Measurements from ENCODE around the gene SPEF1. TPM values are rescaled to one million over a fixed set of nuclear protein-coding genes. Genes with fewer than 3 reads are reported as not detected.

The SPEF1 gene
- total RNA-seq, 1 experiment from 2014 or later = 0.67 TPM

DNA sequence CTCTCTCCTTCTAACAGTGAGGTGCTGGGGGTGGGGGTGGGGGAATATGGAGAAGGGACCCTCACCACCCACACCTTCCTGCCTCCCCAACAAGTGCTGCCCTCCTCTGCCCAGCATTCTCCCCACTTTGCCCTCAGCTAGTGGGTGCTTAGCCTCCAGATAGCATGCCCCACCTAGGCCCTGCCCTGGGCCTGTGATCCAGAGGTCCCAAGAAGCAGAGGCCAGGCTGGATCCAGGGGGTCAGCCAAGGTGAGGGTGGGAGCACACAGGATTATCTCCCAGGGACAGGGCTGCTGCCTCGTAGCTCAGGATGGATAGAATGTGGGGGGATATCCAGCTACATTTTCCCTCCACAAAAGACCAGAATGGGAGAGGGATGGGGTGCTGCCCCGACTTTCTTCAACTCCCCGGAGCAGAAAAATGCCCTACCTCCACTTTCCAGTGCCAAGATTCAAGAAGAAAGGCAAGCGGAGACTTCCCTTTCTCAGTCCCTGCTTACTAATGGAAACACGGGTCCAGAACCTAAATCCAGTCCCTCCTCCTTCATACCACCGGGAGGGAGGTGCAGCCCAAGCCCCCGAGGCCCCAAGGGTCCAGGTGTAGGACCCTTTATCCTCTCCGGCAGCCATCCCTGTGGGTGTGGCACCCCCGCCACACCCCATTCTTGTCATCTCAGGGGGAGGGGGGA, 14.7 kb downstream of the SPEF1 start:
- no peak for DNase-seq (ENCODE audit: low spot score)

- DNase-seq (ENCODE audit: low spot score) = no peak
Observed at GRCh38 chr20:3765171-3765882, 15.9 kb downstream of the SPEF1 start.

- DNase-seq (ENCODE audit: low spot score) = no peak
Observed at GRCh38 chr20:3764659-3765058, 16.6 kb downstream of the SPEF1 start.

- DNase-seq (ENCODE audit: low spot score) = no peak
Observed at GRCh38 chr20:3763671-3764601, 17.3 kb downstream of the SPEF1 start.

GRCh38 chr20:3760655-3761348, 20.4 kb downstream of the SPEF1 start:
- no peak for DNase-seq (ENCODE audit: low spot score)

- no peak for DNase-seq (ENCODE audit: low spot score)
Observed at GRCh38 chr20:3759884-3760283, 21.4 kb downstream of the SPEF1 start.

DNA sequence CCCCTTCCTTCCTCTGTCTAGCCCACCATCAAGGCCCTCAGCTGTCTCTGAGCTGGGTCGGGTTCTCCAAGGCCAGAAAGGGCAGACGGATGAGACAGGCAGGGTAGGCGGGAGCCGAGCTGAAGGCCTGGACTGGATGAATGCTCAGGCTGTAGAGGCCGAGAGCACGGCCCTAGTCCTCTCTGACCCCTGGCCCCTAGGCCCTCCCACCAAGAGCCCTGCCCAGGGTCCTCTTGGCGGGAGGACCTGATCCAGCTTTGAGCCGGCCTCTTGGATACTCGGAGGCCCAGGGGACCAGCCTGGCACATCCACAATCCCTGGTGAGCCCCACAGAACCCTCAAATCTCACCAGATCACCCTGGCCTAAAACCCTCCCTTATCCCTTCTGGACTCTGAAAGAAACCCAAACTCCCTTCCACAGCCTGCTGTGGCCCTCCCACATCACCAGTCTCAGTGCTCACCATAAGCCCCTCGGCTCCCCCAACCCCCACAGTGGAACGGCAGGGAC, 21.9 kb downstream of the SPEF1 start:
- DNase-seq (ENCODE audit: low spot score) = no peak

GRCh38 chr20:3758566-3758965, 22.7 kb downstream of the SPEF1 start:
- no peak for DNase-seq (ENCODE audit: low spot score)

DNA sequence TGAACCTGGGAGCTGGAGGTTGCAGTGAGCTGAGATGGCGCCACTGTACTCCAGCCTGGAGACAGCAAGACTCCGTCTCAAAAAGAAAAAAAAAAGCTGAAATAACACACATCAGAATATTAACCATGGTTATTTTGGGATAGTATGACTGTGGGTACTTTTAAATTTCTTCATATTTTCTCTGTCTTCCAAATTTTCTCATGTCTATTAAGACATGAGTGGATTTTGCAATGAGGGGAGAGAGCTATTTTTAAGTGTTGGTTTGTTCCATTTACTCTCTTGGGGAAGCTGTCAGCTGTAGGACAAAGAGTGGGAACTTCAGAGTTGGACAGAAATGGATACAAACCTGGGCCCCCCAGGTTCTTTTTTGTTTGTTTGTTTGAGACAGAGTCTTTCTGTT, 24.0 kb downstream of the SPEF1 start:
- DNase-seq (ENCODE audit: low spot score) = no peak

DNA sequence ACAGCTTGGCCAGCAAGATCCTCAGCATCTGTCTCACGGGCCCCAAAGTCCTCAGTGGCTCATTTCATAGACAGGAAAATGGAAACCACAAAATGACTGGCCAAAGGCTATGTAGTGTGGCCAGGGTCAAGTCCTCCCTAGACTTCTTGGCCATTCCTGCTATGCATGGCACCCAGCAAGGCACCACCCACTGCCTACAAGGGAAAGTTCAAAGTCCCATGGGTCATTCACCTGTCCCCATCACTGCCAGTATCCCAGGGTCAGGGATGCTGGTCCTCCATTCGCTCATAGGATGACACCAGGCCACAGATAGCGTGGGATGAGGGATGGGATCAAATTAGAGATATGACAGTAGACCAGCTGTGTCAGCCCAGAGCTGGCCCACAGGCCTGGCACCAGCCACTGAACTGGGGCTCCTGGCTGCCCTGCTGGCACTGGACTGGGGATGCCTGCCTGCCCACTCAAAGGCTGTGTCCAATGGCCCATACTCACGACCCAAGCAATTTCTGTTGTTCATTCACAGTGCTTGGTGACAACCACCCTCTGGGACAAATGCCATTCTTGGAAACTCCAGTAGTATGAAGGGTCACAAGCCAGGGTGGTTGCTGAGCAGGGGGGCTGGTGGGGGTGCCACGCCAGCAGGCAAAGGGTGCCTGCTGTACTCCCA, 25.3 kb downstream of the SPEF1 start:
- no peak for DNase-seq (ENCODE audit: low spot score)

- DNase-seq (ENCODE audit: low spot score) = no peak
Observed at GRCh38 chr20:3755269-3755668, 26.0 kb downstream of the SPEF1 start.

DNA sequence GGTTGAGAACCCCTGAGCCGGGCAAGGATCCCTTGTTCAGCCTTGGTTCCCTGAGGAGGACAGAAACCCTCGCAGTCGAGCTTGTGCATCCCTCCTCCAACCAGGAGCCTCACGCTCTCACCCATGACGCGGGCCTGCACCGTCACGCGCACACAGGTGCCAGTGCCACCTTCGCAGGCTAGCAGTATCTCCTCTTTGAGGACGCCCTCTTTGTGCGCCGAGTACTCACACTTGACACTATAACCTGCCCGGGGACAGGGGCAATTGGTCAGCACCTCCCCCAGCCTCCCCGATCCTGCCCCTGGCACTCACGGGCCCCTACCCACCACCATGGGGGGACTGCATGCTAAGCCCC, 27.0 kb downstream of the SPEF1 start:
- DNase-seq (ENCODE audit: low spot score) = no peak

- DNase-seq (ENCODE audit: low spot score) = no peak
Observed at GRCh38 chr20:3753501-3754275, 27.6 kb downstream of the SPEF1 start.

GRCh38 chr20:3753098-3753497, 28.1 kb downstream of the SPEF1 start:
- peak; percentile 55 for DNase-seq (ENCODE audit: low spot score)

DNA sequence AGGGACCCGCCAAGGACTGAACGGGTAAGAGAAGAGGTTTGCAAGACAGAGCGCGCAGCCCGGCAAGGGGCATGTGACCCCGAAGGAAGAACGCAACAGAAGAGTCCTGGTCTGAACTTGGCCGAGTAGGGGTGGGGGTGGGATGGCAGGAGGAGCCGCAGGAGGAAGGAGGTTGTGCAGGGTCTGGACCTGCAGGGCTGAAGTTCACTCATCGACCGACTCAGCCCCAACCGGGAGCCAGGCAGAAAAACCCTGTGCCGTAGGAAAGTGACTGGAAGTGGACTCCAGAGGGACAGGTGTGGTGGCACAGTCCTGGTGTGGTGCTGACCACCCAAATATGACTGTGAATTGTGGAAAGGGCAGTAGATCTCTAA, 28.9 kb downstream of the SPEF1 start:
- DNase-seq (ENCODE audit: low spot score) = no peak

- no peak for DNase-seq (ENCODE audit: low spot score)
Observed at GRCh38 chr20:3751675-3752385, 29.4 kb downstream of the SPEF1 start.

DNA sequence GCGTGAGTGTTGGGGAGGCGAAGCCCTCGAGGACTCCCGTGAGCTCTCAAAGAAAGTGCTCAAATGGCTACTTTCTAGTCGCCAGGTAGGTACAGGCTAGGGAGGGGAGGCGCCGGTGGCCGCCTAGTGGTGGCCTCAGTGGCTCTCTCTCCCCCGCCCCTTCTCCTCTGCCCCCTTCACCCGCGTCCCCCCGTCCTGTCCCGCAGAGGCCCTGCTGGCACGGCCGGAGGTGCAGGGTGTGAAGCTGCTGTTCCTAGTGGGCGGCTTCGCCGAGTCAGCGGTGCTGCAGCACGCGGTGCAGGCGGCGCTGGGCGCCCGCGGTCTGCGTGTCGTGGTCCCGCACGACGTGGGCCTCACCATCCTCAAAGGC, 30.0 kb downstream of the SPEF1 start:
- DNase-seq (ENCODE audit: low spot score) = no peak

DNA sequence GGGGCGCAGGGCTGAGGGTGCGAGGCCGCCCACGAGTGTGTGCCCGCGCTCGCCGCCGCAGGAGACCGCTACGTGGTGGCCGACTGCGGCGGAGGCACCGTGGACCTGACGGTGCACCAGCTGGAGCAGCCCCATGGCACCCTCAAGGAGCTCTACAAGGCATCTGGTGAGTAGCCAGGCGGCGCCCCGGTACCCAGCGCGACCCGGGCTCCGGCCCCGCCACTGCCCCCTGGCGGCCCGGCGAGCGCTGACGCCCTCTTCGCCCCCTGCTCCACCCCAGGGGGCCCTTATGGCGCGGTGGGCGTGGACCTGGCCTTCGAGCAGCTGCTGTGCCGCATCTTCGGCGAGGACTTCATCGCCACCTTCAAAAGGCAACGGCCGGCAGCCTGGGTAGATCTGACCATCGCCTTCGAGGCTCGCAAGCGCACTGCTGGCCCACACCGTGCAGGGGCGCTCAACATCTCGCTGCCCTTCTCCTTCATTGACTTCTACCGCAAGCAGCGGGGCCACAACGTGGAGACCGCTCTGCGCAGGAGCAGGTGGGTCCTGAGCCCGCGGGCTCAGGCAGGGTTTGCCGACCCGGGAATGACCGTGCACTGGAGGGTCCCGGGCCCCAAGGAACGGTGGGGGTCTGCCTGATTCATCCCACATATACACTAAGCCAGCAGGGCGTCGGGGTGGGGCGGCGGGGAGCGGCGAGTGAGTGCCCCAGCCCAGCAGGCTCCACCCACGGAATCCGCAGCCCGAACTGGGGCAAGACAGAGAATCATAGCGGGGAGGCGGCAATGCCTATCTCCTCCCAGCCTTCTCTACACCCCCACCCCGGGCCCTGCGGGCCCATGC, 31.3 kb downstream of the SPEF1 start:
- no peak for DNase-seq (ENCODE audit: low spot score)
